Lung (tissue), 12 donors: ENCODE results near the gene C19orf44. TPM values are rescaled to one million over a fixed set of nuclear protein-coding genes. Genes with fewer than 3 reads are reported as not detected.

Experiments used
- ATAC-seq: fragments of 200-7000 bp; cut with Tn5 transposase; one replicate; pipeline ENCODE4 v1.9.1; 2020; ENCODE audit warnings: moderate number of reproducible peaks; ENCODE audit not compliant: insufficient read depth, low FRiP score
- DNase-seq, 3 donors: peaks; one replicate each; pipeline ENCODE4 v3.0.0-alpha.2; 2013 to 2017
- H3K27ac ChIP-seq, 2 donors: one replicate each; pipeline ENCODE4 v1.5.1; 2013; ENCODE audit warnings: mild to moderate bottlenecking in 2 of 2, moderate library complexity in 2 of 2, control low read depth in 1 of 2, inconsistent platforms in 1 of 2, low read depth in 1 of 2, low read length in 1 of 2
- H3K27me3 ChIP-seq, 3 donors: one replicate each; pipeline ENCODE4 v1.5.1; 2013; ENCODE audit warnings: low read length in 2 of 3; ENCODE audit not compliant: control insufficient read depth in 3 of 3, insufficient read depth in 3 of 3
- H3K36me3 ChIP-seq, 4 donors: one replicate each; pipeline ENCODE4 v1.5.1; 2013; ENCODE audit warnings: low read length in 4 of 4, mild to moderate bottlenecking in 1 of 4, moderate library complexity in 1 of 4; ENCODE audit not compliant: control insufficient read depth in 4 of 4, insufficient read depth in 4 of 4
- H3K4me1 ChIP-seq, 5 donors: one replicate each; pipeline ENCODE4 v1.5.1; 2013; ENCODE audit warnings: low read length in 5 of 5, mild to moderate bottlenecking in 2 of 5, moderate library complexity in 1 of 5; ENCODE audit not compliant: control insufficient read depth in 5 of 5, insufficient read depth in 5 of 5
- H3K4me3 ChIP-seq: one replicate; pipeline ENCODE4 v1.5.1; 2013; ENCODE audit warnings: mild to moderate bottlenecking, control low read depth, moderate library complexity
- H3K9ac ChIP-seq, 2 donors: one replicate each; pipeline ENCODE4 v1.5.1; 2013; ENCODE audit warnings: low read length in 2 of 2, control low read depth in 1 of 2; ENCODE audit not compliant: insufficient read depth in 1 of 2
- H3K9me3 ChIP-seq, 4 donors: one replicate each; pipeline ENCODE4 v1.5.1; 2013; ENCODE audit warnings: low read length in 3 of 4, mild to moderate bottlenecking in 1 of 4, moderate library complexity in 1 of 4; ENCODE audit not compliant: control insufficient read depth in 4 of 4, insufficient read depth in 3 of 4
- CTCF ChIP-seq: IDR thresholded peaks from 2 replicates; pipeline ENCODE4 v1.5.1; 2012; ENCODE audit warnings: mild to moderate bottlenecking; ENCODE audit errors: control extremely low read depth, extremely low read depth
- WGBS, 2 donors: extraction: QIAGEN DNeasy Blood & Tissue Kit; methylation state at CpG; one replicate each; pipeline ENCODE4 v1.1.7; 2013; 5-methylcytosine and 5-hydroxymethylcytosine counted together
- polyA plus RNA-seq, 2 donors: library from polyadenylated mRNA; stranded (reverse); fragments of 200-250 nt; gene quantifications; one replicate each; pipeline ENCODE4 v1.2.1, GENCODE V29; 2013
- total RNA-seq, 2 donors: library from RNA; depleted of rRNA in 1 of 2; stranded (reverse); fragments of >200 nt in 1 of 2; gene quantifications; one replicate each; pipeline ENCODE4 v1.2.1, GENCODE V29; 2014 to 2021
- donor health status: control.
- donor health status: control.
- donor health status: Bipolar disorder and iron deficiency.
- donor health status: healthy.
- donor health status: DM: yes; HTN: yes; CAD: no.

The C19orf44 gene
- total and polyA plus RNA-seq, 4 donors, result 3.1 to 9.4 (median 4.6) TPM

- 92 to 94% methylated on average over 18 of the region's 18 CpGs for WGBS, 2 donors
- Histone ChIP-seq H3K27ac (no peak overlapping the region), H3K4me1 (no peaks in the 10 kb centered on the region), H3K27me3 (no peaks in the 10 kb centered on the region), H3K36me3 (peaks cover 16 to 83% (median 42%) of the 10 kb centered on the region in 4 donors), H3K9ac (no peak overlapping the region), H3K4me3 (no peak overlapping the region), H3K9me3 (no peaks in the 10 kb centered on the region)
- DNase-seq, result no peak
- no peak for TF ChIP-seq CTCF
- ATAC-seq, result no peak
These were observed 24.9 kb downstream of the C19orf44 start for GRCh38 chr19:16520986-16521624.

- ATAC-seq (no peak), DNase-seq (no peak)
- 95 to 97% methylated on average over 10 of the region's 10 CpGs for WGBS, 2 donors
- H3K27me3 ChIP-seq, result no peaks in the 10 kb centered on the region
- H3K27ac ChIP-seq, result no peak overlapping the region
- H3K9me3 ChIP-seq, result no peaks in the 10 kb centered on the region
- no peak overlapping the region for H3K4me3 ChIP-seq
- peaks cover 17 to 87% (median 43%) of the 10 kb centered on the region in 4 donors for H3K36me3 ChIP-seq
- TF ChIP-seq CTCF, result no peak
- no peak overlapping the region for H3K9ac ChIP-seq
- H3K4me1 ChIP-seq, result no peaks in the 10 kb centered on the region
These were observed 25.6 kb downstream of the C19orf44 start for GRCh38 chr19:16521715-16522289.

DNA sequence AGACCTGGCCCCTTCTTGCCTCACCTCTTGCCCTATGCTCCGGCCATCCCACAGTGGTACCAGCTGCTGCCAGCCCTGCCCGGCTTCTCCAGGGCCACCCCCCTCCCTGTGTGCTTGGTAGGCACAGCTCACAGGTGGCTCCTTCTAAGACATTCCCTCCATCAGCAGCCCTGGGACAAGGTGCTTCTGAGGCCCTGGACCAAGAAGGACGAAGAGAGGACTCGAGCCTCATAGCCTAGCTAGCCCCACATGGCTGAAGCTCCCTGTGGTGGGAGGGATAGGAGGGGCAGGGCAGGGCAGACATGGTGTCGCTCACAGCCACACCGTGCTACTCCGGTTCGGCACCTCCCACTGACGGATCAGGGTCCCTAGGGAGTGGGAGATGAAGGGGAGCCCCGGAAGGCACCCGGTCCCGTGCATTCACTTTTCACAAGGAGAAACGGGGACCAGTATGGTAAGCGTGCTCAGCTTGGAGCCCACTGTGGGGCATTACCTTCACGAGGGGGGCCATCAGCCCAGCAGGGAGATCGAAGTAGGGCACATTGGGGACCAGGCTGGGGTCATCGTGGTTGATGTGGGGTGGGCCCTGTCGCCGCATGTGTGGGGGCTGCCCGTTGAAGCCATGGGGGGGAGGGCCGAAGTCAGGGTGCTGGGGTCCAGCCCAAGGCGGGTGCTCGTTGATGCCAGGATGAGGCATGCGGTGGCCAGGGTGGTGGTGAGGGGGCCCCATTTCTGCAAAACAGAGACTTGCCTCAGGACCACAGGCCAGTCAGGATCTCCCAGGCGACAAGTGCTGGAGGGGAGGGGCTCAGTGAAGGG lies 26.6 kb downstream of the C19orf44 start:
- Histone ChIP-seq H3K36me3 (peaks cover 22 to 88% (median 48%) of the 10 kb centered on the region in 4 donors), H3K9ac (no peak overlapping the region), H3K27me3 (no peaks in the 10 kb centered on the region), H3K4me3 (no peak overlapping the region), H3K27ac (no peak overlapping the region), H3K9me3 (no peaks in the 10 kb centered on the region), H3K4me1 (no peaks in the 10 kb centered on the region)
- DNase-seq (no peak), ATAC-seq (no peak)
- TF ChIP-seq CTCF, result no peak
- 95 to 96% methylated on average over 25 of the region's 25 CpGs for WGBS, 2 donors
